IMR-90 (cell line): ENCODE data around the gene C12orf50. TPM values are rescaled to one million over a fixed set of nuclear protein-coding genes. Genes with fewer than 3 reads are reported as not detected.

Experiments used
- ATAC-seq: fragments of 200-7000 bp; cut with Tn5 transposase; 2 replicates; pipeline ENCODE4 v1.9.1; 2020; ENCODE audit warnings: low read depth, mild to moderate bottlenecking, moderate library complexity
- BruUV-seq: library from RNA; stranded (reverse); fragments of 400-500 nt; replicated peaks from 2 replicates; lab custom pipeline; 2021; lab: Mats Ljungman, UMichigan
- CTCF ChIA-PET: fragments of 300-600 bp; formaldehyde crosslinking; extraction: SDS; loops from one replicate; lab custom pipeline; 2021; ENCODE audit warnings: antibody characterized with exemption; lab: Yijun Ruan, JAX
- POLR2A ChIA-PET: fragments of 300-600 bp; sonication (Branson Sonifier 250); formaldehyde crosslinking; loops from one replicate; lab custom pipeline; 2022; ENCODE audit warnings: antibody characterized with exemption; ENCODE audit not compliant: unreplicated experiment; lab: Charles Lee
- DNase-seq: peaks from one replicate; pipeline ENCODE4 v3.0.0; 2013
- H2AFZ ChIP-seq: replicated peaks from 2 replicates; pipeline ENCODE3; 2013; ENCODE audit warnings: low read length, mild to moderate bottlenecking; ENCODE audit not compliant: poor library complexity
- H2AK5ac ChIP-seq: 2 replicates; pipeline ENCODE4 v1.6.1; 2013; ENCODE audit warnings: low read depth, low read length, inconsistent platforms
- H2AK9ac ChIP-seq: replicated peaks from 2 replicates; pipeline ENCODE3; 2013; ENCODE audit warnings: mild to moderate bottlenecking, low read depth, low read length, moderate library complexity; ENCODE audit not compliant: poor library complexity
- H2BK120ac ChIP-seq: 2 replicates; pipeline ENCODE4 v1.6.1; 2013; ENCODE audit warnings: low read depth, low read length, inconsistent platforms
- H2BK15ac ChIP-seq: 3 replicates; pipeline ENCODE4 v1.6.1; 2013; ENCODE audit warnings: low read depth, low read length, inconsistent platforms
- H2BK20ac ChIP-seq: 2 replicates; pipeline ENCODE4 v1.6.1; 2013; ENCODE audit warnings: low read depth, mild to moderate bottlenecking, inconsistent platforms, low read length, moderate library complexity
- H2BK5ac ChIP-seq: 2 replicates; pipeline ENCODE4 v1.6.1; 2013; ENCODE audit warnings: mild to moderate bottlenecking, low read depth, low read length, inconsistent platforms; ENCODE audit not compliant: poor library complexity, severe bottlenecking
- H3K14ac ChIP-seq: replicated peaks from 2 replicates; pipeline ENCODE4 v1.6.1; 2013; ENCODE audit warnings: low read depth, low read length, inconsistent platforms
- H3K18ac ChIP-seq: 2 replicates; pipeline ENCODE4 v1.6.1; 2013; ENCODE audit warnings: low read depth, low read length, control low read depth
- H3K23ac ChIP-seq: 2 replicates; pipeline ENCODE4 v1.6.1; 2013; ENCODE audit warnings: low read depth, low read length, inconsistent platforms
- H3K27ac ChIP-seq: 2 replicates; pipeline ENCODE4 v1.5.1; 2013; ENCODE audit warnings: mild to moderate bottlenecking, control low read depth, low read length; ENCODE audit not compliant: insufficient read depth
- H3K27me3 ChIP-seq: 2 replicates; pipeline ENCODE4 v1.6.1; 2013; ENCODE audit warnings: low read length; ENCODE audit not compliant: control insufficient read depth, insufficient read depth
- H3K36me3 ChIP-seq: 2 replicates; pipeline ENCODE4 v1.6.1; 2013; ENCODE audit warnings: low read length, mixed read lengths; ENCODE audit not compliant: control insufficient read depth, insufficient read depth
- H3K4ac ChIP-seq: 2 replicates; pipeline ENCODE4 v1.6.1; 2013; ENCODE audit warnings: low read depth, low read length, inconsistent platforms
- H3K4me1 ChIP-seq: 2 replicates; pipeline ENCODE4 v1.6.1; 2013; ENCODE audit warnings: low read length, mixed read lengths; ENCODE audit not compliant: control insufficient read depth, insufficient read depth
- H3K4me2 ChIP-seq: 2 replicates; pipeline ENCODE4 v1.6.1; 2013; ENCODE audit warnings: low read depth, mild to moderate bottlenecking, control low read depth, low read length, moderate library complexity
- H3K4me3 ChIP-seq: 2 replicates; pipeline ENCODE4 v1.5.1; 2013; ENCODE audit warnings: low read depth, mild to moderate bottlenecking, control low read depth, low read length, moderate library complexity; ENCODE audit not compliant: insufficient read depth
- H3K56ac ChIP-seq: 2 replicates; pipeline ENCODE4 v1.6.1; 2013; ENCODE audit warnings: low read length, inconsistent platforms; ENCODE audit not compliant: insufficient read depth; ENCODE audit errors: extremely low read depth
- H3K79me1 ChIP-seq, 2 experiments: 2 replicates each; pipeline ENCODE4 v1.6.1; 2013; ENCODE audit warnings: low read length in 2 of 2, inconsistent platforms in 1 of 2, low read depth in 1 of 2
- H3K9ac ChIP-seq: 2 replicates; pipeline ENCODE4 v1.6.1; 2013; ENCODE audit warnings: low read depth, low read length, control low read depth
- H3K9me1 ChIP-seq: 2 replicates; pipeline ENCODE4 v1.6.1; 2013; ENCODE audit warnings: low read length, inconsistent platforms; ENCODE audit not compliant: insufficient read depth
- H3K9me3 ChIP-seq: 2 replicates; pipeline ENCODE4 v1.6.1; 2013; ENCODE audit warnings: low read length; ENCODE audit not compliant: control insufficient read depth, insufficient read depth
- H4K20me1 ChIP-seq: 2 replicates; pipeline ENCODE4 v1.6.1; 2013; ENCODE audit warnings: low read length, inconsistent platforms; ENCODE audit not compliant: insufficient read depth
- H4K5ac ChIP-seq: 2 replicates; pipeline ENCODE4 v1.6.1; 2013; ENCODE audit warnings: mild to moderate bottlenecking, low read depth, low read length, control low read depth
- H4K8ac ChIP-seq, 2 experiments: 2 replicates each; pipeline ENCODE4 v1.6.1; 2013; ENCODE audit warnings: low read depth in 2 of 2, low read length in 2 of 2, control low read depth in 1 of 2, inconsistent platforms in 1 of 2
- H4K91ac ChIP-seq: 2 replicates; pipeline ENCODE4 v1.6.1; 2013; ENCODE audit warnings: low read depth, low read length, inconsistent platforms; ENCODE audit not compliant: insufficient read depth
- BHLHE40 ChIP-seq: fragments of 150-350 bp; IDR thresholded peaks from 2 replicates; pipeline ENCODE4 v1.6.1; 2016; ENCODE audit warnings: mild to moderate bottlenecking, low read depth, low read length
- CHD1 ChIP-seq: IDR thresholded peaks from 2 replicates; pipeline ENCODE4 v1.6.1; 2012; ENCODE audit warnings: low read depth, low read length, improper control_type of control experiment
- FOS ChIP-seq: fragments of 150-350 bp; IDR thresholded peaks from 2 replicates; pipeline ENCODE4 v1.6.1; 2016; ENCODE audit warnings: low read depth, low read length
- RCOR1 ChIP-seq: IDR thresholded peaks from 2 replicates; pipeline ENCODE4 v1.6.1; 2012; ENCODE audit warnings: mild to moderate bottlenecking, low read length, improper control_type of control experiment; ENCODE audit not compliant: insufficient replicate concordance
- USF2 ChIP-seq: fragments of 150-350 bp; IDR thresholded peaks from 2 replicates; pipeline ENCODE4 v1.6.1; 2017; ENCODE audit warnings: mild to moderate bottlenecking, antibody characterized with exemption, low read length, low read depth
- WGBS, 2 experiments: methylation state at CpG; one replicate each; pipeline versions ENCODE4 v1.1.5 to v1.1.7; 2013; ENCODE audit warnings: missing lambda C conversion rate in 2 of 2; ENCODE audit not compliant: insufficient read length in 1 of 2; ENCODE audit errors: extremely low coverage in 2 of 2; 5-methylcytosine and 5-hydroxymethylcytosine counted together
- dilution Hi-C: fragments of 300-500 bp; cut with HindIII; formaldehyde crosslinking; loops from one replicate; pipeline ENCODE4 v1.14.3; 2018; ENCODE audit warnings: low sequenced_read_pairs; ENCODE audit not compliant: unreplicated experiment
- in situ Hi-C: fragments of 300-500 bp; cut with MboI; formaldehyde crosslinking; loops from 3 replicates; pipeline ENCODE4 v1.14.3; 2019; ENCODE audit warnings: low sequenced_read_pairs, inconsistent platforms, mixed read lengths
- intact Hi-C: fragments of 100-400 bp; cut with micrococcal nuclease; formaldehyde crosslinking; loops from 2 replicates; pipeline ENCODE4 v1.10.0; 2022
- polyA plus RNA-seq, 3 experiments: library from polyadenylated mRNA; depleted of rRNA; stranded (reverse); fragments of >200 nt; gene quantifications; 2 replicates each; pipeline ENCODE4 v1.2.3, GENCODE V29; 2012; ENCODE audit warnings: low replicate concordance in 1 of 3
- total RNA-seq: library from RNA; depleted of rRNA; stranded (reverse); fragments of >200 nt; gene quantifications from 2 replicates; pipeline ENCODE4 v1.2.3, GENCODE V29; 2012

The C12orf50 gene
- total and polyA plus RNA-seq, 2 of the 4 experiments (the other 2 are of a cell fraction): not detected

- Histone ChIP-seq H2AK9ac (no peak overlapping the region), H2BK120ac (no peak overlapping the region), H3K4me3 (no peak overlapping the region), H3K27ac (no peak overlapping the region), H3K4me1 (no peaks in the 10 kb centered on the region), H3K9ac (no peak overlapping the region), H3K27me3 (peaks cover 3% of the 10 kb centered on the region; the same call in 1 of the 2 replicates), H3K56ac (no peak overlapping the region), H2BK20ac (no peak overlapping the region), H4K8ac (no peak overlapping the region), H3K9me3 (no peaks in the 10 kb centered on the region), H2AFZ (no peak overlapping the region), H4K20me1 (no peaks in the 10 kb centered on the region), H3K14ac (no peak overlapping the region), H3K4me2 (no peak overlapping the region), H3K23ac (no peak overlapping the region), H2BK5ac (no peak overlapping the region), H2BK15ac (no peak overlapping the region), H3K4ac (no peak overlapping the region), H4K5ac (no peak overlapping the region), H4K91ac (no peak overlapping the region), H3K9me1 (no peaks in the 10 kb centered on the region), H2AK5ac (no peak overlapping the region), H3K79me1 (no peaks in the 10 kb centered on the region), H3K36me3 (no peaks in the 10 kb centered on the region), H3K18ac (no peak overlapping the region)
- TF ChIP-seq CHD1 (no peak), RCOR1 (no peak), BHLHE40 (no peak), USF2 (no peak), FOS (no peak)
- dilution Hi-C loops: no loop called here
- ChIA-PET POLR2A (no interaction called here), CTCF (no interaction called here)
- no CpG with 5 or more reads among the region's 1 CpG for WGBS, 2 experiments
- ATAC-seq: no peak
- no TSS peak for BruUV-seq
- intact Hi-C loops: no loop called here
- no peak for DNase-seq
- in situ Hi-C loops: no loop called here
Measured at GRCh38 chr12:88026196-88026595, 3.0 kb downstream of the C12orf50 start.
